Keratinocyte (primary cell): ENCODE measurements around the gene ADGRG6. TPM values are rescaled to one million over a fixed set of nuclear protein-coding genes. Genes with fewer than 3 reads are reported as not detected.

Experiments used
- DNase-seq: peaks from one replicate; pipeline ENCODE4 v3.0.0-alpha.2; 2011; ENCODE audit warnings: low read depth, missing footprints, low spot score
- FAIRE-seq: peaks from 2 replicates; lab custom pipeline; 2011; peaks lifted over from hg19 to GRCh38; lab: Jason Lieb, UNC
- H2AFZ ChIP-seq: 2 replicates; pipeline ENCODE4 v1.6.0; 2012; ENCODE audit warnings: low read length, control low read depth, inconsistent platforms; ENCODE audit not compliant: control insufficient read depth
- H3K27ac ChIP-seq: 2 replicates; pipeline ENCODE4 v1.5.1; 2011; ENCODE audit warnings: low read length; ENCODE audit not compliant: control insufficient read depth, insufficient read depth
- H3K27me3 ChIP-seq: 3 replicates; pipeline ENCODE4 v1.6.0; 2011; ENCODE audit warnings: low read length; ENCODE audit not compliant: control insufficient read depth, insufficient read depth; ENCODE audit errors: extremely low read depth
- H3K36me3 ChIP-seq, 2 experiments: 2 replicates in 1 of 2; 3 replicates in 1 of 2; pipeline ENCODE4 v1.5.1; 2011; ENCODE audit warnings: low read length in 2 of 2, mild to moderate bottlenecking in 1 of 2; ENCODE audit not compliant: control insufficient read depth in 2 of 2, insufficient read depth in 2 of 2; ENCODE audit errors: extremely low read depth in 1 of 2
- H3K4me1 ChIP-seq: 3 replicates; pipeline ENCODE4 v1.5.1; 2011; ENCODE audit warnings: low read length; ENCODE audit not compliant: control insufficient read depth, insufficient read depth; ENCODE audit errors: extremely low read depth
- H3K4me2 ChIP-seq: 3 replicates; pipeline ENCODE4 v1.6.0; 2011; ENCODE audit warnings: low read depth, low read length; ENCODE audit not compliant: control insufficient read depth, insufficient read depth; ENCODE audit errors: extremely low read depth
- H3K4me3 ChIP-seq, 3 experiments: fragments of 200-600 bp in 1 of 3; sonication (generic) in 1 of 3; 2 replicates in 2 of 3; 3 replicates in 1 of 3; pipeline ENCODE4 v1.5.1; 2011 to 2016; ENCODE audit warnings: low read length in 3 of 3, mild to moderate bottlenecking in 3 of 3, control low read depth in 2 of 3, inconsistent platforms in 1 of 3, low read depth in 1 of 3, mixed read lengths in 1 of 3, mixed run types in 1 of 3, moderate library complexity in 1 of 3; ENCODE audit not compliant: control insufficient read depth in 2 of 3, insufficient read depth in 2 of 3; ENCODE audit errors: extremely low read depth in 1 of 3
- H3K79me2 ChIP-seq: 2 replicates; pipeline ENCODE4 v1.6.0; 2012; ENCODE audit warnings: low read length; ENCODE audit not compliant: control insufficient read depth, insufficient read depth
- H3K9ac ChIP-seq: 3 replicates; pipeline ENCODE4 v1.6.0; 2011; ENCODE audit warnings: low read length; ENCODE audit not compliant: control insufficient read depth, insufficient read depth; ENCODE audit errors: extremely low read depth
- H3K9me1 ChIP-seq: 3 replicates; pipeline ENCODE4 v1.6.0; 2011; ENCODE audit warnings: low read length; ENCODE audit not compliant: control insufficient read depth, insufficient read depth; ENCODE audit errors: extremely low read depth
- H3K9me3 ChIP-seq: 2 replicates; pipeline ENCODE4 v1.5.1; 2012; ENCODE audit warnings: low read depth, low read length; ENCODE audit not compliant: control insufficient read depth
- H4K20me1 ChIP-seq: 3 replicates; pipeline ENCODE4 v1.6.0; 2011; ENCODE audit warnings: low read length; ENCODE audit not compliant: control insufficient read depth, insufficient read depth; ENCODE audit errors: extremely low read depth
- EZH2 ChIP-seq: IDR thresholded peaks from one replicate; pipeline ENCODE4 v1.6.1; 2012; ENCODE audit warnings: inconsistent platforms, mild to moderate bottlenecking, low read length, moderate library complexity
- dilution Hi-C: fragments of 300-500 bp; cut with MboI; formaldehyde crosslinking; loops from one replicate; pipeline ENCODE4 v1.7.0; 2020; ENCODE audit warnings: low sequenced_read_pairs; ENCODE audit not compliant: extremely low pct_ligation_motif_present
- polyA plus RNA-seq, 5 experiments: library from polyadenylated mRNA; depleted of rRNA in 3 of 5; stranded (reverse) in 3 of 5; stranded (forward) in 1 of 5; unstranded in 1 of 5; fragments of >200 nt; gene quantifications; 1 replicate in 1 of 5; 2 replicates in 3 of 5; 3 replicates in 1 of 5; pipeline versions ENCODE4 v1.2.1 to v1.2.3, GENCODE V29; 2011 to 2012; ENCODE audit warnings: missing spikeins in 2 of 5, low read depth in 1 of 5, low replicate concordance in 1 of 5
- TF ChIP-seq, protein P1 (sequence below), 3 experiments: IDR thresholded peaks in 1 of 3; conservative IDR thresholded peaks in 1 of 3; optimal IDR thresholded peaks in 1 of 3; 2 replicates in 2 of 3; 3 replicates in 1 of 3; pipeline versions ENCODE3 to v1.5.1; 2011; ENCODE audit warnings: low read length in 3 of 3, mild to moderate bottlenecking in 3 of 3, moderate library complexity in 2 of 3, control low read depth in 1 of 3, inconsistent platforms in 1 of 3; ENCODE audit not compliant: insufficient read depth in 2 of 3; ENCODE audit errors: extremely low read depth in 1 of 3

The ADGRG6 gene
- polyA plus RNA-seq, 1 donor (not counting 4 experiments of a cell fraction or from before 2014, with no cell fraction given) = 20.1 TPM

DNA sequence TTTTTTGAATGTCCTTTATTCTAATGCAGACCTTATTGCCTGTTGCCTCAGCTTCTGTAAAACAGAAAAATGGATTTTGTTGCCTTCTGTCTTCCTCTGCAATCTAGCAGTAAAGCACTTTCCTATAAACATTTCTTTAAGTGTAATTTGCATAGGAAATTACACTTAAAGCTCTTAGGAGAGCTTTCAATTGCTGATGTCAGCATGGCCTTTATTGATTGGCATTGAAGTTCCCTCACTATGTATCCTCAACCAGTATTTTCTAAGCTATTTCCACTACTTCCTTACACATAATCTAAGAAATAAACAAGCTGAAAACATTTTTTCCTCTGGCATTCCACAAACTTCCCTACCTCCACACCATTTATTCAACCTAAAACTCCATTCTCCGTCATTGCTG is 22.3 kb downstream of the ADGRG6 start:
- H3K4me1 ChIP-seq = no peaks in the 10 kb centered on the region
- no peaks in the 10 kb centered on the region for H3K36me3 ChIP-seq
- no peak overlapping the region for H3K4me2 ChIP-seq
- dilution Hi-C loops = no loop called here
- FAIRE-seq (no peak), DNase-seq (no peak)
- H3K9me3 ChIP-seq = no peaks in the 10 kb centered on the region
- no peak overlapping the region for H3K4me3 ChIP-seq
- H4K20me1 ChIP-seq = no peaks in the 10 kb centered on the region
- no peak overlapping the region for H2AFZ ChIP-seq
- H3K9ac ChIP-seq = no peak overlapping the region
- H3K79me2 ChIP-seq = peaks cover 2% of the 10 kb centered on the region
- H3K9me1 ChIP-seq = no peaks in the 10 kb centered on the region
- H3K27me3 ChIP-seq = no peaks in the 10 kb centered on the region
- H3K27ac ChIP-seq = no peak overlapping the region
- TF ChIP-seq EZH2 = no peak
- TF ChIP-seq, protein P1, sequence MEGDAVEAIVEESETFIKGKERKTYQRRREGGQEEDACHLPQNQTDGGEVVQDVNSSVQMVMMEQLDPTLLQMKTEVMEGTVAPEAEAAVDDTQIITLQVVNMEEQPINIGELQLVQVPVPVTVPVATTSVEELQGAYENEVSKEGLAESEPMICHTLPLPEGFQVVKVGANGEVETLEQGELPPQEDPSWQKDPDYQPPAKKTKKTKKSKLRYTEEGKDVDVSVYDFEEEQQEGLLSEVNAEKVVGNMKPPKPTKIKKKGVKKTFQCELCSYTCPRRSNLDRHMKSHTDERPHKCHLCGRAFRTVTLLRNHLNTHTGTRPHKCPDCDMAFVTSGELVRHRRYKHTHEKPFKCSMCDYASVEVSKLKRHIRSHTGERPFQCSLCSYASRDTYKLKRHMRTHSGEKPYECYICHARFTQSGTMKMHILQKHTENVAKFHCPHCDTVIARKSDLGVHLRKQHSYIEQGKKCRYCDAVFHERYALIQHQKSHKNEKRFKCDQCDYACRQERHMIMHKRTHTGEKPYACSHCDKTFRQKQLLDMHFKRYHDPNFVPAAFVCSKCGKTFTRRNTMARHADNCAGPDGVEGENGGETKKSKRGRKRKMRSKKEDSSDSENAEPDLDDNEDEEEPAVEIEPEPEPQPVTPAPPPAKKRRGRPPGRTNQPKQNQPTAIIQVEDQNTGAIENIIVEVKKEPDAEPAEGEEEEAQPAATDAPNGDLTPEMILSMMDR (optimal IDR thresholded peaks at IDR 0.05 in 1 of 3, IDR thresholded peaks at IDR 0.05 in 1 of 3, conservative IDR thresholded peaks at IDR 0.05 in 1 of 3; ENCODE audit: extremely low read depth in 1 of 3, insufficient read depth in 2 of 3, low read length in 3 of 3) = no peak

DNA sequence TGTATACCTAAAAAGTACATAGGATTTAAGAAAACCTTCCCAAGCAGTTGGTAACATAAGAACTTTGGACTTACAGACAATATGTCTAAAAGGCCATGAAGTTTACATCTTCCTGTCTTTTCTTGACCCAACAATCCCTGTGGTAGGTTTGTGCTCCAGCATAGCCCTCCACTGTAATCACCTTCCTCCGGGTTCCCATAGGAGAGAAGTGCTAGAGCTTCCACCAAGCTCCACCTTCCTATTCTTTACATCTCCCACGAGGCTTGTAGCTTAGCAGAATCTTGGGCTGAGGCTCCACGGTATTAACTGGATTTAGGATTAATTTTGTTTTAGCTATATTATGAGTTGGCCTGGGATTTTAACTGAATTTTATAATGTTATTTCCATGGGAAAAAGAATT is 23.3 kb downstream of the ADGRG6 start:
- Histone ChIP-seq H2AFZ (no peak overlapping the region), H3K9ac (no peak overlapping the region), H3K27ac (no peak overlapping the region), H3K36me3 (no peaks in the 10 kb centered on the region), H4K20me1 (no peaks in the 10 kb centered on the region), H3K79me2 (peaks cover 2% of the 10 kb centered on the region), H3K9me3 (no peaks in the 10 kb centered on the region), H3K4me3 (no peak overlapping the region), H3K4me1 (no peaks in the 10 kb centered on the region), H3K27me3 (no peaks in the 10 kb centered on the region), H3K4me2 (no peak overlapping the region), H3K9me1 (no peaks in the 10 kb centered on the region)
- FAIRE-seq = no peak
- dilution Hi-C loops = no loop called here
- no peak for TF ChIP-seq EZH2
- TF ChIP-seq, protein P1 (optimal IDR thresholded peaks at IDR 0.05 in 1 of 3, IDR thresholded peaks at IDR 0.05 in 1 of 3, conservative IDR thresholded peaks at IDR 0.05 in 1 of 3; ENCODE audit: extremely low read depth in 1 of 3, insufficient read depth in 2 of 3, low read length in 3 of 3) = no peak
- no peak for DNase-seq
